H1 (cell line): Measurements from ENCODE around the gene ALS2CL. TPM values are rescaled to one million over a fixed set of nuclear protein-coding genes. Genes with fewer than 3 reads are reported as not detected.

ENCODE experiments used
- CTCF ChIA-PET: fragments of 300-600 bp; sonication (Branson Sonifier 250); formaldehyde crosslinking; loops from one replicate; lab custom pipeline; 2021; ENCODE audit not compliant: partially characterized antibody; lab: Charles Lee
- POLR2A ChIA-PET: fragments of 300-600 bp; sonication (Branson Sonifier 250); formaldehyde crosslinking; loops from one replicate; lab custom pipeline; 2021; ENCODE audit warnings: inconsistent platforms; ENCODE audit not compliant: partially characterized antibody; lab: Charles Lee
- DNase-seq, 2 experiments: peaks; one replicate each; pipeline versions ENCODE4 v3.0.0 to v3.0.0-alpha.2; 2010 to 2022; ENCODE audit warnings: low spot score in 2 of 2, low read depth in 1 of 2, mixed read lengths in 1 of 2
- FAIRE-seq: peaks from 2 replicates; lab custom pipeline; 2011; peaks lifted over from hg19 to GRCh38; lab: Jason Lieb, UNC
- H2AFZ ChIP-seq: 2 replicates; pipeline ENCODE4 v1.8.1; 2012; ENCODE audit warnings: low read length, inconsistent platforms
- H2AK5ac ChIP-seq: 2 replicates; pipeline ENCODE4 v1.6.1; 2013; ENCODE audit warnings: low read depth, low read length
- H2BK120ac ChIP-seq: replicated peaks from 2 replicates; pipeline ENCODE3; 2013; ENCODE audit warnings: low read depth, low read length, inconsistent platforms
- H2BK12ac ChIP-seq: 2 replicates; pipeline ENCODE4 v1.6.1; 2013; ENCODE audit warnings: low read depth, low read length
- H2BK15ac ChIP-seq: 2 replicates; pipeline ENCODE4 v1.6.1; 2013; ENCODE audit warnings: low read length
- H2BK20ac ChIP-seq: 2 replicates; pipeline ENCODE4 v1.6.1; 2013; ENCODE audit warnings: low read length
- H2BK5ac ChIP-seq: 2 replicates; pipeline ENCODE4 v1.6.1; 2013; ENCODE audit warnings: low read depth, low read length
- H3K14ac ChIP-seq: 2 replicates; pipeline ENCODE4 v1.6.1; 2013; ENCODE audit warnings: inconsistent platforms; ENCODE audit not compliant: insufficient read length
- H3K18ac ChIP-seq: 2 replicates; pipeline ENCODE4 v1.6.1; 2013; ENCODE audit warnings: low read length; ENCODE audit errors: extremely low read depth
- H3K23ac ChIP-seq: 2 replicates; pipeline ENCODE4 v1.6.1; 2013; ENCODE audit warnings: inconsistent platforms; ENCODE audit not compliant: insufficient read length
- H3K23me2 ChIP-seq: 2 replicates; pipeline ENCODE4 v1.6.1; 2013; ENCODE audit warnings: low read depth, low read length
- H3K27ac ChIP-seq: 2 replicates; pipeline ENCODE4 v1.6.1; 2011; ENCODE audit warnings: low read depth, low read length, inconsistent platforms
- H3K27me3 ChIP-seq, 4 experiments: replicated peaks in 1 of 4; 1 replicate in 1 of 4; 2 replicates in 3 of 4; pipeline versions ENCODE4 v1.6.1 to v1.8.1; 2011 to 2013; ENCODE audit warnings: low read length in 3 of 4, mild to moderate bottlenecking in 3 of 4, inconsistent platforms in 2 of 4, mixed read lengths in 2 of 4, moderate library complexity in 1 of 4; ENCODE audit not compliant: control insufficient read depth in 3 of 4, insufficient read depth in 3 of 4; ENCODE audit errors: extremely low read depth in 1 of 4
- H3K36me3 ChIP-seq, 4 experiments: 2 replicates each; pipeline versions ENCODE4 v1.6.1 to v1.8.1; 2011 to 2013; ENCODE audit warnings: mild to moderate bottlenecking in 4 of 4, low read length in 3 of 4, moderate library complexity in 2 of 4, control low read depth in 1 of 4, inconsistent platforms in 1 of 4; ENCODE audit not compliant: insufficient read depth in 4 of 4, control insufficient read depth in 2 of 4
- H3K4ac ChIP-seq: replicated peaks from 2 replicates; pipeline ENCODE3; 2013; ENCODE audit warnings: low read length, low read depth, mixed read lengths, inconsistent platforms; ENCODE audit not compliant: insufficient read length
- H3K4me1 ChIP-seq, 4 experiments: replicated peaks in 1 of 4; 1 replicate in 1 of 4; 2 replicates in 3 of 4; pipeline versions ENCODE4 v1.6.1 to v1.8.1; 2011 to 2013; ENCODE audit warnings: low read length in 3 of 4, inconsistent platforms in 2 of 4, mixed read lengths in 1 of 4; ENCODE audit not compliant: insufficient read depth in 4 of 4, control insufficient read depth in 3 of 4
- H3K4me2 ChIP-seq, 2 experiments: 2 replicates each; pipeline versions ENCODE4 v1.6.1 to v1.8.1; 2011 to 2013; ENCODE audit warnings: low read depth in 2 of 2, low read length in 2 of 2, control low read depth in 1 of 2, inconsistent platforms in 1 of 2, mild to moderate bottlenecking in 1 of 2; ENCODE audit not compliant: insufficient read depth in 1 of 2
- H3K4me3 ChIP-seq, 4 experiments: fragments of 200-600, 300-600 bp in 1 of 4; sonication (generic), shearing (Covaris generic), sonication (Bioruptor Twin) in 1 of 4; 2 replicates each; pipeline versions ENCODE4 v1.5.1 to v1.8.1; 2011 to 2016; ENCODE audit warnings: low read length in 4 of 4, low read depth in 3 of 4, control low read depth in 2 of 4, inconsistent platforms in 2 of 4, mild to moderate bottlenecking in 2 of 4, mixed read lengths in 1 of 4, moderate library complexity in 1 of 4; ENCODE audit not compliant: insufficient read depth in 2 of 4; ENCODE audit errors: extremely low read depth in 1 of 4
- H3K56ac ChIP-seq: replicated peaks from 2 replicates; pipeline ENCODE3; 2013; ENCODE audit warnings: low read depth, mild to moderate bottlenecking, mixed read lengths, low read length, inconsistent platforms; ENCODE audit not compliant: insufficient read length
- H3K79me1 ChIP-seq: 2 replicates; pipeline ENCODE4 v1.6.1; 2013; ENCODE audit warnings: low read depth, low read length, control low read depth
- H3K79me2 ChIP-seq, 2 experiments: 2 replicates each; pipeline versions ENCODE4 v1.6.1 to v1.8.1; 2012 to 2013; ENCODE audit warnings: low read length in 2 of 2, mild to moderate bottlenecking in 2 of 2, inconsistent platforms in 1 of 2; ENCODE audit not compliant: insufficient read depth in 2 of 2, control insufficient read depth in 1 of 2
- H3K9ac ChIP-seq, 4 experiments: replicated peaks in 1 of 4; 1 replicate in 1 of 4; 2 replicates in 3 of 4; pipeline versions ENCODE4 v1.6.1 to v1.8.1; 2011 to 2013; ENCODE audit warnings: low read depth in 3 of 4, low read length in 3 of 4, control low read depth in 2 of 4, mild to moderate bottlenecking in 2 of 4, moderate library complexity in 2 of 4, inconsistent platforms in 1 of 4; ENCODE audit errors: extremely low read depth in 1 of 4
- H3K9me3 ChIP-seq, 2 experiments: 2 replicates each; pipeline versions ENCODE4 v1.6.1 to v1.8.1; 2012 to 2013; ENCODE audit warnings: mild to moderate bottlenecking in 2 of 2, moderate library complexity in 2 of 2, control low read depth in 1 of 2, inconsistent platforms in 1 of 2, low read depth in 1 of 2, low read length in 1 of 2, mixed read lengths in 1 of 2; ENCODE audit not compliant: insufficient read depth in 2 of 2
- H4K20me1 ChIP-seq, 2 experiments: replicated peaks in 1 of 2; 2 replicates each; pipeline versions ENCODE3 to v1.8.1; 2011 to 2013; ENCODE audit warnings: inconsistent platforms in 2 of 2, low read length in 2 of 2, mild to moderate bottlenecking in 1 of 2; ENCODE audit not compliant: insufficient read depth in 2 of 2, control insufficient read depth in 1 of 2
- H4K5ac ChIP-seq: 2 replicates; pipeline ENCODE4 v1.6.1; 2013; ENCODE audit warnings: low read length, low read depth, mixed read lengths, inconsistent platforms; ENCODE audit not compliant: insufficient read length
- H4K8ac ChIP-seq: 2 replicates; pipeline ENCODE4 v1.8.0; 2013; ENCODE audit warnings: mild to moderate bottlenecking, moderate library complexity, low read length, inconsistent platforms; ENCODE audit not compliant: insufficient read depth; ENCODE audit errors: extremely low read depth
- H4K91ac ChIP-seq: replicated peaks from 2 replicates; pipeline ENCODE3; 2013; ENCODE audit warnings: low read length, mixed read lengths, inconsistent platforms; ENCODE audit not compliant: insufficient read length
- CREB1 ChIP-seq: IDR thresholded peaks from 2 replicates; pipeline ENCODE4 v1.6.1; 2012; ENCODE audit warnings: inconsistent platforms
- CTCF ChIP-seq, 3 experiments: IDR thresholded peaks; 1 replicate in 2 of 3; 2 replicates in 1 of 3; pipeline versions ENCODE4 v1.5.1 to v1.6.1; 2011; ENCODE audit warnings: low read length in 3 of 3, mild to moderate bottlenecking in 3 of 3, inconsistent platforms in 2 of 3, low read depth in 1 of 3, moderate library complexity in 1 of 3; ENCODE audit not compliant: insufficient read depth in 1 of 3; ENCODE audit errors: control extremely low read depth in 1 of 3
- GABPA ChIP-seq: IDR thresholded peaks from 2 replicates; pipeline ENCODE4 v1.6.1; 2011; ENCODE audit warnings: mild to moderate bottlenecking, low read length, moderate library complexity, borderline replicate concordance; ENCODE audit not compliant: insufficient read depth
- RXRA ChIP-seq: IDR thresholded peaks from 2 replicates; pipeline ENCODE4 v1.6.1; 2011; ENCODE audit warnings: low read depth, mild to moderate bottlenecking, low read length, moderate library complexity; ENCODE audit not compliant: insufficient read depth
- SRF ChIP-seq: IDR thresholded peaks from 2 replicates; pipeline ENCODE4 v1.6.1; 2011; ENCODE audit warnings: mild to moderate bottlenecking, low read depth, low read length, moderate library complexity
- WGBS, 2 experiments: shearing (Covaris generic) in 1 of 2; methylation state at CpG; one replicate each; pipeline versions ENCODE4 v1.1.6 to v1.1.7; 2013 to 2015; ENCODE audit warnings: low lambda C conversion rate in 2 of 2, mixed read lengths in 2 of 2, inconsistent platforms in 1 of 2, low coverage in 1 of 2, missing lambda C conversion rate in 1 of 2; ENCODE audit not compliant: insufficient replicate concordance in 2 of 2, insufficient coverage in 1 of 2, insufficient read length in 1 of 2; ENCODE audit errors: extremely low coverage in 1 of 2, missing lambda C conversion rate in 1 of 2; 5-methylcytosine and 5-hydroxymethylcytosine counted together
- polyA plus RNA-seq, 7 experiments: library from polyadenylated mRNA; depleted of rRNA in 3 of 7; stranded (reverse) in 5 of 7; unstranded in 2 of 7; fragments of >200 nt in 5 of 7; fragments of 200-250 nt in 2 of 7; gene quantifications; 1 replicate in 5 of 7; 2 replicates in 1 of 7; 4 replicates in 1 of 7; pipeline versions ENCODE4 v1.2.1 to v1.2.3, GENCODE V29; 2011 to 2013; ENCODE audit warnings: missing spikeins in 2 of 7, mixed read lengths in 2 of 7
- total RNA-seq: library from RNA; stranded (reverse); fragmentation: NEBNext Ultra II Directional; extraction: Animal tissue kit (Norgen Biotek cat#: 25700); gene quantifications from 2 replicates; pipeline ENCODE4 v1.2.1, GENCODE V29; 2021
- TF ChIP-seq, protein P1 (sequence below): IDR thresholded peaks from 2 replicates; pipeline ENCODE4 v1.6.1; 2012; ENCODE audit warnings: low read length, inconsistent platforms

ALS2CL gene
- total and polyA plus RNA-seq, 2 of the 8 experiments (the other 6 are each of a cell fraction or from before 2014, with no cell fraction given) = 4.8 to 5.4 TPM

GRCh38 chr3:46699676-46700523 is 6.4 kb upstream of the ALS2CL start:
- no peak for DNase-seq
- 90% methylated on average over 8 of the region's 8 CpGs; no CpG with 5 or more reads in 1 of the 2 experiments for WGBS, 2 experiments
- H2BK120ac ChIP-seq = no peak overlapping the region
- H3K36me3 ChIP-seq = no peaks in the 10 kb centered on the region
- no peak overlapping the region for H3K23ac ChIP-seq
- POLR2A ChIA-PET = no interaction called here
- CTCF ChIA-PET = interaction anchor here (0.6 to 2.1 kb wide), 9 partner anchors 9 to 211 kb away, joined by 3 to 16 read pairs (median 4); no protein-coding TSS in a partner anchor
- H4K5ac ChIP-seq = no peak overlapping the region
- no peak overlapping the region for H3K56ac ChIP-seq
- no peak overlapping the region for H3K9ac ChIP-seq
- H4K20me1 ChIP-seq = peaks cover 0 to 3% of the 10 kb centered on the region in 2 experiments
- no peaks in the 10 kb centered on the region; the same call in 1 of the 2 replicates for H3K23me2 ChIP-seq
- H2BK20ac ChIP-seq = no peak overlapping the region
- H3K4me1 ChIP-seq = peaks cover 0 to 9% (median 2%) of the 10 kb centered on the region in 4 experiments; a peak in 4 of 7 replicates
- H3K27me3 ChIP-seq = peaks cover 2 to 24% (median 20%) of the 10 kb centered on the region in 4 experiments; a peak in 6 of 7 replicates
- H3K27ac ChIP-seq = no peak overlapping the region
- H3K14ac ChIP-seq = no peak overlapping the region
- no peaks in the 10 kb centered on the region for H3K79me1 ChIP-seq
- no peak overlapping the region for H4K8ac ChIP-seq
- no peak overlapping the region for H2AK5ac ChIP-seq
- H3K18ac ChIP-seq = no peak overlapping the region; the same call in 1 of the 2 replicates
- H3K79me2 ChIP-seq = no peaks in the 10 kb centered on the region
- FAIRE-seq = no peak
- H2AFZ ChIP-seq = no peak overlapping the region
- no peak overlapping the region for H2BK12ac ChIP-seq
- H4K91ac ChIP-seq = no peak overlapping the region
- no peak overlapping the region for H2BK5ac ChIP-seq
- H2BK15ac ChIP-seq = no peak overlapping the region
- no peak overlapping the region for H3K4me2 ChIP-seq
- no peaks in the 10 kb centered on the region for H3K9me3 ChIP-seq
- H3K4me3 ChIP-seq = no peak overlapping the region
- H3K4ac ChIP-seq = no peak overlapping the region
- TF ChIP-seq GABPA = no peak
- TF ChIP-seq CTCF (IDR thresholded peaks at IDR 0.05; ENCODE audit: control extremely low read depth in 1 of 3, insufficient read depth in 1 of 3, low read depth in 1 of 3, low read length in 3 of 3) = no peak
- no peak for TF ChIP-seq RXRA
- TF ChIP-seq CREB1 = no peak
- TF ChIP-seq, protein P1, sequence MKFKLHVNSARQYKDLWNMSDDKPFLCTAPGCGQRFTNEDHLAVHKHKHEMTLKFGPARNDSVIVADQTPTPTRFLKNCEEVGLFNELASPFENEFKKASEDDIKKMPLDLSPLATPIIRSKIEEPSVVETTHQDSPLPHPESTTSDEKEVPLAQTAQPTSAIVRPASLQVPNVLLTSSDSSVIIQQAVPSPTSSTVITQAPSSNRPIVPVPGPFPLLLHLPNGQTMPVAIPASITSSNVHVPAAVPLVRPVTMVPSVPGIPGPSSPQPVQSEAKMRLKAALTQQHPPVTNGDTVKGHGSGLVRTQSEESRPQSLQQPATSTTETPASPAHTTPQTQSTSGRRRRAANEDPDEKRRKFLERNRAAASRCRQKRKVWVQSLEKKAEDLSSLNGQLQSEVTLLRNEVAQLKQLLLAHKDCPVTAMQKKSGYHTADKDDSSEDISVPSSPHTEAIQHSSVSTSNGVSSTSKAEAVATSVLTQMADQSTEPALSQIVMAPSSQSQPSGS = no peak
- TF ChIP-seq SRF = no peak
